Measurements from ENCODE around the gene PRG2. TPM values are rescaled to one million over a fixed set of nuclear protein-coding genes. Genes with fewer than 3 reads are reported as not detected.
A peak's percentile ranks its signal among the peaks of the same experiment; 100 is the strongest.

The PRG2 gene
- total and polyA plus RNA-seq, 2 of the 13 experiments (the other 11 are each of a cell fraction or from before 2014, with no cell fraction given) = not detected

DNA sequence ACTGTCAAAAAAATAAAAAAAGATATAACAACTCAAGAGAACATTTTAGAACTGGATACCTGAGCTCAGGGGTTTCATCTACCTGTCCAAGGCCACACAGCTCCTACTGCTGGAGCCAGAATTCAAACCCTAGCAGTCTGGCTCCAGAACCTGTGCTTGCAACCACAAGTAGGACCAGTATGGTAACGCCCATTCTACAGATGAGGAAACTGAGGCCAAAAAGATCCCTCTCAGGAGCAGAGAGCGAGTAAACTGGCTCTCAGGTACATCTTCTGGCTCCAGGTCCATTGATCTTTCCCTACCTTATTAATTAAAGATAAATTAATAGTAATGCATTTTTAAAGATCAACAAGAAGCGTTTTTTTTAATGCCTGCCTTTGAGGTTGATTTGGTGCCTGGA lies 33.1 kb downstream of the PRG2 start:
- no peak overlapping the region for H3K9ac ChIP-seq (ENCODE audit: insufficient read depth, low read depth, low read length)
- H3K27ac ChIP-seq (ENCODE audit: extremely low read length, insufficient read depth, low read length) = no peak overlapping the region
- H3K27me3 ChIP-seq (ENCODE audit: control insufficient read depth in 1 of 2, insufficient read depth in 2 of 2, low read length in 2 of 2) = peaks cover 0 to 8% of the 10 kb centered on the region in 2 experiments; a peak in 2 of 5 replicates
- intact Hi-C loops (cut with micrococcal nuclease; ENCODE audit: unreplicated experiment) = no loop called here
- H3K4me1 ChIP-seq (ENCODE audit: insufficient read depth, low read length) = peaks cover 15% of the 10 kb centered on the region
- BruUV-seq (replicated peaks) = no TSS peak
- in situ Hi-C loops (cut with HindIII; ENCODE audit: extremely low pct_ligation_motif_present, low pct_unique_long_range_greater_than_20kb) = loop anchor here (10.0 kb wide), 1 partner anchor 513 kb away; no protein-coding TSS in a partner anchor
- H3K4me2 ChIP-seq (ENCODE audit: low read depth, low read length) = no peak overlapping the region
- POLR2A ChIA-PET = no interaction called here
- H3K36me3 ChIP-seq (replicated peaks in 1 of 2; ENCODE audit: control insufficient read depth in 1 of 2, insufficient read depth in 2 of 2, low read length in 2 of 2) = no peaks in the 10 kb centered on the region
- DNase-seq (ENCODE audit: low spot score) (no peak), ATAC-seq (no peak), FAIRE-seq (no peak)
- H4K20me1 ChIP-seq (ENCODE audit: insufficient read depth, low read length) = no peaks in the 10 kb centered on the region
- H3K4me3 ChIP-seq (replicated peaks in 1 of 3; ENCODE audit: insufficient read depth in 1 of 3, low read depth in 2 of 3, low read length in 3 of 3) = no peak overlapping the region
- peak; percentile 81 for TF ChIP-seq ZNF629 (CRISPR knock-in tag; conservative IDR thresholded peaks at IDR 0.05)
- TF ChIP-seq SMAD1 (CRISPR knock-in tag; IDR thresholded peaks at IDR 0.05; ENCODE audit: borderline replicate concordance, low read depth) = no peak
- TF ChIP-seq AKAP8 (CRISPR knock-in tag; IDR thresholded peaks at IDR 0.05) = no peak
- TF ChIP-seq HDAC1 (CRISPR knock-in tag; IDR thresholded peaks at IDR 0.05) = no peak
- TF ChIP-seq ZNF124 (CRISPR knock-in tag; IDR thresholded peaks at IDR 0.05) = no peak
- no peaks in the 10 kb centered on the region for H3K9me3 ChIP-seq (ENCODE audit: low read length)
- CTCF ChIA-PET (ENCODE audit: low intra/inter-chr PET ratio, low total read pairs) = no interaction called here
- 14% methylated on average over 3 of the region's 3 CpGs for WGBS (ENCODE audit: low lambda C conversion rate)
- H3K79me2 ChIP-seq (ENCODE audit: insufficient read depth, low read length) = no peaks in the 10 kb centered on the region
- no peak overlapping the region for H2AFZ ChIP-seq (ENCODE audit: low read length)

DNA sequence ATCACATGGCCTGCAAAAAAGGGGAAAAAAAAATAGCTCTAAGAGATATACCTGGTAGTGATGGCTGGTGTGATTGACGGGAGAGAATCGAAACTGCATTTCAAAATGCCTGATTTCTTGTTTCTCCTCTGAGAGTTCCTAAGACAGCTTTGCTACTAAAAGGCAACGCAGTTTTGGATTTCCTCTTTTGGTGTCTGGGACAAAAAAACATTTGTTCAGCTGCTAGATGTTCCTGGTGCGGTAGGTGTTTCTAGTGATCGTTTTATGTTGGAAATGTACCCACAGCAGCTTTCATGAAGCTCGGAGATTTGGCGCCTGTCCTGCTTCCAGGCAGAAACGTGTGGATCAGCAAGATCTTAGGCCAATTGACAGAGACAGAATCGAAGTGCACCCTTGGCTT lies 34.2 kb downstream of the PRG2 start:
- Histone ChIP-seq H3K4me1 (ENCODE audit: insufficient read depth, low read length) (peaks cover 15% of the 10 kb centered on the region), H3K27me3 (ENCODE audit: control insufficient read depth in 1 of 2, insufficient read depth in 2 of 2, low read length in 2 of 2) (peaks cover 0 to 10% of the 10 kb centered on the region in 2 experiments; a peak in 2 of 5 replicates), H3K9ac (ENCODE audit: insufficient read depth, low read depth, low read length) (no peak overlapping the region), H3K79me2 (ENCODE audit: insufficient read depth, low read length) (no peaks in the 10 kb centered on the region), H3K4me3 (replicated peaks in 1 of 3; ENCODE audit: insufficient read depth in 1 of 3, low read depth in 2 of 3, low read length in 3 of 3) (no peak overlapping the region), H2AFZ (ENCODE audit: low read length) (no peak overlapping the region), H3K4me2 (ENCODE audit: low read depth, low read length) (no peak overlapping the region), H3K27ac (ENCODE audit: extremely low read length, insufficient read depth, low read length) (no peak overlapping the region), H4K20me1 (ENCODE audit: insufficient read depth, low read length) (no peaks in the 10 kb centered on the region), H3K36me3 (replicated peaks in 1 of 2; ENCODE audit: control insufficient read depth in 1 of 2, insufficient read depth in 2 of 2, low read length in 2 of 2) (no peaks in the 10 kb centered on the region), H3K9me3 (ENCODE audit: low read length) (no peaks in the 10 kb centered on the region)
- no TSS peak for BruUV-seq (replicated peaks)
- TF ChIP-seq SAP130 (CRISPR knock-in tag; IDR thresholded peaks at IDR 0.05; ENCODE audit: low read depth) = no peak
- no peak for TF ChIP-seq ZNF292 (CRISPR knock-in tag; IDR thresholded peaks at IDR 0.05; ENCODE audit: borderline replicate concordance, low read depth)
- TF ChIP-seq, protein P1, sequence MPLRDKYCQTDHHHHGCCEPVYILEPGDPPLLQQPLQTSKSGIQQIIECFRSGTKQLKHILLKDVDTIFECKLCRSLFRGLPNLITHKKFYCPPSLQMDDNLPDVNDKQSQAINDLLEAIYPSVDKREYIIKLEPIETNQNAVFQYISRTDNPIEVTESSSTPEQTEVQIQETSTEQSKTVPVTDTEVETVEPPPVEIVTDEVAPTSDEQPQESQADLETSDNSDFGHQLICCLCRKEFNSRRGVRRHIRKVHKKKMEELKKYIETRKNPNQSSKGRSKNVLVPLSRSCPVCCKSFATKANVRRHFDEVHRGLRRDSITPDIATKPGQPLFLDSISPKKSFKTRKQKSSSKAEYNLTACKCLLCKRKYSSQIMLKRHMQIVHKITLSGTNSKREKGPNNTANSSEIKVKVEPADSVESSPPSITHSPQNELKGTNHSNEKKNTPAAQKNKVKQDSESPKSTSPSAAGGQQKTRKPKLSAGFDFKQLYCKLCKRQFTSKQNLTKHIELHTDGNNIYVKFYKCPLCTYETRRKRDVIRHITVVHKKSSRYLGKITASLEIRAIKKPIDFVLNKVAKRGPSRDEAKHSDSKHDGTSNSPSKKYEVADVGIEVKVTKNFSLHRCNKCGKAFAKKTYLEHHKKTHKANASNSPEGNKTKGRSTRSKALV (CRISPR knock-in tag; IDR thresholded peaks at IDR 0.05) = no peak
- no peak for TF ChIP-seq AGO1 (IDR thresholded peaks at IDR 0.05; ENCODE audit: low read depth, low read length, poor library complexity, severe bottlenecking)
- no peak for TF ChIP-seq ZFP36L1 (CRISPR knock-in tag; IDR thresholded peaks at IDR 0.05)
- TF ChIP-seq SALL1 (CRISPR knock-in tag; IDR thresholded peaks at IDR 0.05) = no peak
- no peak for TF ChIP-seq KLF12 (CRISPR knock-in tag; IDR thresholded peaks at IDR 0.05; ENCODE audit: borderline replicate concordance)
- no peak for TF ChIP-seq MAFG (CRISPR knock-in tag; IDR thresholded peaks at IDR 0.05)
- TF ChIP-seq ZNF138 (CRISPR knock-in tag; IDR thresholded peaks at IDR 0.05; ENCODE audit: low read depth) = no peak
- TF ChIP-seq NFRKB (IDR thresholded peaks at IDR 0.05) = no peak
- TF ChIP-seq, protein P2, sequence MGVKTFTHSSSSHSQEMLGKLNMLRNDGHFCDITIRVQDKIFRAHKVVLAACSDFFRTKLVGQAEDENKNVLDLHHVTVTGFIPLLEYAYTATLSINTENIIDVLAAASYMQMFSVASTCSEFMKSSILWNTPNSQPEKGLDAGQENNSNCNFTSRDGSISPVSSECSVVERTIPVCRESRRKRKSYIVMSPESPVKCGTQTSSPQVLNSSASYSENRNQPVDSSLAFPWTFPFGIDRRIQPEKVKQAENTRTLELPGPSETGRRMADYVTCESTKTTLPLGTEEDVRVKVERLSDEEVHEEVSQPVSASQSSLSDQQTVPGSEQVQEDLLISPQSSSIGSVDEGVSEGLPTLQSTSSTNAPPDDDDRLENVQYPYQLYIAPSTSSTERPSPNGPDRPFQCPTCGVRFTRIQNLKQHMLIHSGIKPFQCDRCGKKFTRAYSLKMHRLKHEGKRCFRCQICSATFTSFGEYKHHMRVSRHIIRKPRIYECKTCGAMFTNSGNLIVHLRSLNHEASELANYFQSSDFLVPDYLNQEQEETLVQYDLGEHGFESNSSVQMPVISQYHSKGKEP (CRISPR knock-in tag; IDR thresholded peaks at IDR 0.05) = no peak
- TF ChIP-seq POLR2A (IDR thresholded peaks at IDR 0.05; ENCODE audit: insufficient read depth in 1 of 2, low read depth in 2 of 2, low read length in 2 of 2) = no peak
- CTCF ChIA-PET (ENCODE audit: low intra/inter-chr PET ratio, low total read pairs) = no interaction called here
- DNase-seq (ENCODE audit: low spot score) (no peak), FAIRE-seq (no peak), ATAC-seq (no peak)
- in situ Hi-C loops (cut with HindIII; ENCODE audit: extremely low pct_ligation_motif_present, low pct_unique_long_range_greater_than_20kb) = loop anchor here (10.0 kb wide), 1 partner anchor 511 kb away; no protein-coding TSS in a partner anchor
- 50% methylated on average over 9 of the region's 9 CpGs for WGBS (ENCODE audit: low lambda C conversion rate)
- POLR2A ChIA-PET = no interaction called here
- intact Hi-C loops (cut with micrococcal nuclease; ENCODE audit: unreplicated experiment) = no loop called here
